NT2/D1 (cell line): ENCODE results near the gene DIPK1C.

ENCODE experiments used
- YY1 ChIP-seq: IDR thresholded peaks from 2 replicates; pipeline ENCODE4 v1.6.1; 2011; ENCODE audit not compliant: insufficient read length, insufficient read depth
- ZNF274 ChIP-seq: IDR thresholded peaks from 2 replicates; pipeline ENCODE4 v1.6.1; 2011; ENCODE audit warnings: mild to moderate bottlenecking, low read depth, low read length

DNA sequence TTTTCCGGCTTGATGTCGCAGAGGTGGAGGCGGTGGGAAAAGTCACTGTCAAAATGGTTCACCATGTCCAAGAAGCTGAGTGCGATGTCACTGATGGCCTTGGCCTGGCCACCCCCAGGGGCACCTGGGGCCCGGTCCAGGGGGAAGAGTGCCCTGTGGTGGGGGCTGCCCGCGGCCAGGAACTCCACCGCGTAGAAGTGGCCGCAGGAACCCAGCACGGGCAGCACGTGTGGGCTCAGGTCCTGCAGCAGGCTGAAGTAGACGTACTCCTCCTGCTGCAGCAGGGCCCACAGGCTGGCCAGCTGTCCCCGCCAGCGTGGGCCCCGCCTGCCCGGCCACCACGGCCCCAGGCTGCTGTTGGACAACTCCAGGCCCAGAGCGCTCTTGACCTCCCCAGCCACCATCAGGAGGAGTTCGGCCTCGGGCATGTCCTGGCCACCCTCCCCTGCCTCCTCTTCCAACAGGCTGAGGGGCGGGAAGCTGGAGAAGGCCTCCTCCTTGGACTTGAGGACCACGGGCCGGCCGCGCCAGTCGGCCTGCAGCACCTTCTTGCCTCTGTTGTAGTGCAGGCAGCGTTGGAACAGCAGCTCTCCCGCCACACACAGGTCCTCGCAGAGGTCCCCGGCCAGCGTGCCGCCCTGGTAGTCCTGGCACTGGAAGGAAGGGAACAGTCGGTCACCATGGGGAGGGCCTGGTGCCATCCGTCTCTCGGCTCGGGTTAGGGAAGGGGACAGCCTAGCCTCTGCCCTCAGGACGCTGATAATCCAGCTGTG is 10.3 kb downstream of the DIPK1C start:
- TF ChIP-seq YY1 (no peak), ZNF274 (no peak)
